Nucleus accumbens (tissue), 56 donors: Measurements from ENCODE around the gene ADPRM.

ENCODE experiments used
- DNase-seq, 56 donors: peaks; one replicate each; lab custom pipeline; 2025; lab: John Stamatoyannopoulos, UW

Gene ADPRM

GRCh38 chr17:10738521-10739258 lies 41.3 kb downstream of the ADPRM start:
- DNase-seq: no peak

GRCh38 chr17:10739386-10739785 lies 42.0 kb downstream of the ADPRM start:
- DNase-seq: no peak

GRCh38 chr17:10741416-10742135 lies 44.2 kb downstream of the ADPRM start:
- DNase-seq: no peak

GRCh38 chr17:10742431-10742830 lies 45.0 kb downstream of the ADPRM start:
- DNase-seq: no peak

GRCh38 chr17:10743316-10744009 lies 46.1 kb downstream of the ADPRM start:
- DNase-seq: no peak

GRCh38 chr17:10744501-10745000 lies 47.2 kb downstream of the ADPRM start:
- DNase-seq: no peak

GRCh38 chr17:10745231-10745630 lies 47.8 kb downstream of the ADPRM start:
- no peak for DNase-seq

GRCh38 chr17:10748531-10749181 lies 51.3 kb downstream of the ADPRM start:
- DNase-seq: no peak

GRCh38 chr17:10750210-10750609 lies 52.8 kb downstream of the ADPRM start:
- DNase-seq: no peak

GRCh38 chr17:10751563-10751962 lies 54.2 kb downstream of the ADPRM start:
- DNase-seq: no peak

GRCh38 chr17:10752696-10753095 lies 55.3 kb downstream of the ADPRM start:
- DNase-seq: no peak

GRCh38 chr17:10754109-10754508 lies 56.7 kb downstream of the ADPRM start:
- DNase-seq: no peak

- DNase-seq: no peak
Measured at GRCh38 chr17:10754861-10755591, 57.6 kb downstream of the ADPRM start.

- DNase-seq: no peak
Measured at GRCh38 chr17:10755592-10756127, 58.3 kb downstream of the ADPRM start.

GRCh38 chr17:10756185-10756584 lies 58.8 kb downstream of the ADPRM start:
- DNase-seq: no peak

GRCh38 chr17:10756619-10757018 lies 59.2 kb downstream of the ADPRM start:
- no peak for DNase-seq

GRCh38 chr17:10757067-10757466 lies 59.7 kb downstream of the ADPRM start:
- no peak for DNase-seq

GRCh38 chr17:10757647-10758046 lies 60.3 kb downstream of the ADPRM start:
- DNase-seq: no peak

- no peak for DNase-seq
Measured at GRCh38 chr17:10758062-10758461, 60.7 kb downstream of the ADPRM start.
